Activated naive CD8-positive, alpha-beta T cell treated with anti-CD3 and anti-CD28 coated beads for 36 hours (primary cell): ENCODE data around the gene ACAN. TPM values are rescaled to one million over a fixed set of nuclear protein-coding genes. Genes with fewer than 3 reads are reported as not detected.

Experiments
- DNase-seq: peaks from one replicate; pipeline ENCODE4 v3.0.0; 2021
- H3K27ac Mint-ChIP-seq: one replicate; pipeline ENCODE4 v1.8.0; 2022; ENCODE audit warnings: mild to moderate bottlenecking, moderate library complexity, mixed read lengths
- H3K27me3 Mint-ChIP-seq: one replicate; pipeline ENCODE4 v1.8.0; 2022; ENCODE audit warnings: mild to moderate bottlenecking, mixed read lengths
- H3K36me3 Mint-ChIP-seq: one replicate; pipeline ENCODE4 v1.8.0; 2021; ENCODE audit warnings: mild to moderate bottlenecking, mixed read lengths
- H3K4me1 Mint-ChIP-seq: one replicate; pipeline ENCODE4 v1.8.0; 2021; ENCODE audit warnings: mixed read lengths
- H3K4me3 Mint-ChIP-seq: one replicate; pipeline ENCODE4 v1.8.0; 2022; ENCODE audit warnings: mild to moderate bottlenecking, moderate library complexity, mixed read lengths
- H3K9me3 Mint-ChIP-seq: one replicate; pipeline ENCODE4 v1.8.0; 2022; ENCODE audit warnings: mixed read lengths
- total RNA-seq, 2 experiments: library from RNA; stranded (reverse); gene quantifications; one replicate each; pipeline ENCODE4 v1.2.3, GENCODE V29; 2021

The ACAN gene
- total RNA-seq, 2 experiments from 2014 or later, result not detected

DNA sequence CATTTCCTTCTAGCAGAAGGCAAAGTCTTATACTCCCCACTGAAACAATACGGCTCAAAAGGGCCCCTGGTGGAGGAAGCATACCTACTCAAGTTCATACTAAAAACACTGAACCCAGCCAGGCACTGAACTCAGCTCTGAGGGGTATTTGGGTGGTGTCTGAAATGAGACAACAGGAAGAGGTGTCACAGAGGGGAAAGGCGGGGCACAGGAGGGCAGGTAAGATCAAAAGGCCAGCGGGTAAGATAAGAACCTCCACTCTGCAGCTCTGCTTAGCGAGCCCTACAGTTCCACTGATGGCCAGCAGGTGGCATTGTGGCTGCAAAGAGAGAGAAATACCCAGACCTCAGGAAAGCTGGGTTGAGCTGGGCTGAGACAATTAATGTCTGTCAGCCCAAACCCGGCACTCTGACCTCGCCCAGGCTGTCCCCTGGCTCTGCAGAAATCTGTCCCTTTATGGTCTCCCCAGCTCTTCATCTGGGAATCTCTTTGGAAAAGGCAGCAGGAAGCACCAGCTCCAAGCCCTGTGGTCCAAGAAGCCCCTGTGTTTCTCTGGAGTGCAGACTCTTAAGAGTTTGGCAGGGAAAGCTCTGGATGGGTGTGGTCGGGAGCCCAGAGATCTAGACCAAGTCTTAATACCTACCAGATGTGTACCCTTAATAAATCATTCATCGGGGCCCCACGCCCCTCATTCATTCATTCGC lies 101.5 kb downstream of the ACAN start:
- no peak overlapping the region for H3K4me3 Mint-ChIP-seq
- peaks cover 4% of the 10 kb centered on the region for H3K36me3 Mint-ChIP-seq
- DNase-seq, result peak; percentile 86
- H3K4me1 Mint-ChIP-seq, result peaks cover 26% of the 10 kb centered on the region
- no peaks in the 10 kb centered on the region for H3K27me3 Mint-ChIP-seq
- H3K9me3 Mint-ChIP-seq, result no peaks in the 10 kb centered on the region
- H3K27ac Mint-ChIP-seq, result peak overlapping the region; percentile 70

DNA sequence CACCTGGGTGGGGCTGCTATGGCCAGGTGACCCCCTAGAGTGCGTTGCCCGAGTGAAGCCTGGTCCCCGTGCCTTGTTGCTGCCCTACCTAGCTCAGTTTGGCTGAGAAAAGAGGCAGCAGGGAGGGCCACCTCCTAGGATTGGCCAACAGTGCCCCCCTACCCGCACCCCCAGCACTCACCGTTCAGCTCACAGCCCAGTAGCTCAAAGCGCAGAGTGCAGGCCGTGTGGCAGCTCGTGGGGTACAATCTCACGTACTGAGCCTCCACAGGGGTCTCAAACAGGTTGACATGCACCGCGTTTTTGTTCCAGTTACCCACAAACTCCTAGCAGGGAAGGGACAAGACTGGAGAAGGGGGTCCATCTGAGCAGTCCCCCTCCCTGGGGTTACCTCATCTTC lies 102.3 kb downstream of the ACAN start:
- H3K9me3 Mint-ChIP-seq, result no peaks in the 10 kb centered on the region
- H3K27ac Mint-ChIP-seq, result no peak overlapping the region
- H3K27me3 Mint-ChIP-seq, result no peaks in the 10 kb centered on the region
- DNase-seq, result no peak
- H3K4me3 Mint-ChIP-seq, result no peak overlapping the region
- peaks cover 3% of the 10 kb centered on the region for H3K36me3 Mint-ChIP-seq
- H3K4me1 Mint-ChIP-seq, result peaks cover 32% of the 10 kb centered on the region

DNA sequence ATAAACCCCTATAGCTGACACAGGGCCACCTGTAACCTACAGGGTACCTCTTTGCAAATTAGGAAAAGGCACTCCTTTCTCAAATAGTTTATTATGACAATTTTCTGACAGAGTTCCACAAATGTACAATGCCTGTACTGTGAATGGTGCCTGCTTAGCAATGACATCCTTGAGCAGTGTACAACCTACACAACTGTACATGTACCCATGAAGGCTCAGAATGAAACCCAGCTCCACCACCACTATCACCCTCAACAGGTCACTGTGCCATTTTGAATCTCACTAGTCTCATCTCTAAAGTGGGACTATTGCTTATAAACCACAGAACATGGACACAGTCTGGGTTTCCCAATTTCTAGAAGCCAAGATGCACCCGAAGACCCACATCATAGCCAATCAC lies 102.9 kb downstream of the ACAN start:
- no peaks in the 10 kb centered on the region for H3K27me3 Mint-ChIP-seq
- H3K4me3 Mint-ChIP-seq, result no peak overlapping the region
- H3K36me3 Mint-ChIP-seq, result peaks cover 2% of the 10 kb centered on the region
- no peaks in the 10 kb centered on the region for H3K9me3 Mint-ChIP-seq
- H3K4me1 Mint-ChIP-seq, result peaks cover 35% of the 10 kb centered on the region
- no peak for DNase-seq
- H3K27ac Mint-ChIP-seq, result no peak overlapping the region

DNA sequence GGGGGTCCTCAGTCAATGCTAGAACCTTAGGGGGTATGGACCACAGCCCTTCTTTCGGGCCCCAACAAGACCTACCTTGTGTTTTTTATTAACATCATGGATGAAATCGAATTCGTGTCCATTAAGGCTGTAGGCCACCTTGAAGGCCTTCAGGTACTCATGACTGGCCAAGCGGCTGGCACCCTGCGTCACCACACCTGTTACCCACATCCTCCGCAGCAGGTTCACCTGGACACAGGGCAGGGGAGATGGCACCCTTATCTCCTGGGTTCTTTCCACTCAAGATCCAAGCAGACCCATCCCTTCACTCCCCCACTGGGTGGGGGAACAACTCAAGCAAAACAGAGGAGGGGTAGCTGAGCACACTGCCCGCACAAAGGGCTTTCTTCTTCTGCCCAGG lies 103.3 kb downstream of the ACAN start:
- Mint-ChIP-seq H3K4me1 (peaks cover 38% of the 10 kb centered on the region), H3K36me3 (peaks cover 2% of the 10 kb centered on the region), H3K9me3 (no peaks in the 10 kb centered on the region), H3K27me3 (no peaks in the 10 kb centered on the region), H3K27ac (no peak overlapping the region), H3K4me3 (no peak overlapping the region)
- DNase-seq, result no peak

DNA sequence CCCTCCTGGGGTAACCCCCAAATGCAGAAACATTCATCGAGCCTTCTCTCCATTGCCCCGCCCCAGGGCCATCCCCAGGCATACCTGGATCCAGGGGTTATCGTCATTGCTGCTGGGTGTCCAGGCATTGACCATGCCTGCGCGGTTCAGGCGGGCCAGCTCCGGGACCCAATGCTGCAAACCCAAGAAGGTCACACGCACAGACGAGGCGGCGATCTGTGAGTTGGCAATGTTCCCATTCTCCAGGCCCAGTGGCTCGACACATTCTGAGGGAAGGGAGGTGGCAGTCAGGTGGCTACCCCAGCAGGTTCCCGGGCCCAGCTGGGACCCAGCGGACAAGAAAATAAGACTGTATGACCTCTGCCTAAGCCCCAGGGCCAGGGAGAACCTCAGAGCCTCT lies 103.9 kb downstream of the ACAN start:
- Mint-ChIP-seq H3K27ac (no peak overlapping the region), H3K9me3 (no peaks in the 10 kb centered on the region)

DNA sequence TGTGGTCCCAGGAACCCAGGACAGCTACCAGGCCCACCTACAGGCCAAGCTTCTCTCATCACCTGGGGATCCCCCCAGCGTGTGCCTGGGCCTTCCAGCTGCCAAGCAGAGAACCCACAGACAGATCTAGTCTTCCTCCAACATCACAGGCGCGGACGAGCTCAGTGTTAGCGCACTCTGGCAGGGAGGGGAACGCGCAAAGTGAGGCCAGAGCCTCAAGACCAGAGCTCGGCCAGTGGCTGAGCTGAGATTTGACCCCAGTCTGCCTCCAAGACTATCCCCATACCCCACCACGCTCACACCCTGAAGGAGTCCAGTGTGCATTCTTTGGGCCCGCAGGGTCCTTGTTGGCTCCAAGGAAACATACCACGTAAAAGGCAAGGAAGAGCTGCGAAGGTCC lies 104.9 kb downstream of the ACAN start:
- Mint-ChIP-seq H3K27ac (no peak overlapping the region), H3K4me1 (peaks cover 46% of the 10 kb centered on the region), H3K27me3 (no peaks in the 10 kb centered on the region), H3K36me3 (peaks cover 2% of the 10 kb centered on the region), H3K4me3 (no peak overlapping the region), H3K9me3 (no peaks in the 10 kb centered on the region)
- no peak for DNase-seq

More for the DNA sequence above, 103.9 kb downstream of the ACAN start:
- H3K4me1 Mint-ChIP-seq, result peaks cover 43% of the 10 kb centered on the region
- H3K4me3 Mint-ChIP-seq, result no peak overlapping the region
- H3K36me3 Mint-ChIP-seq, result peaks cover 2% of the 10 kb centered on the region
- no peak for DNase-seq
- no peaks in the 10 kb centered on the region for H3K27me3 Mint-ChIP-seq

DNA sequence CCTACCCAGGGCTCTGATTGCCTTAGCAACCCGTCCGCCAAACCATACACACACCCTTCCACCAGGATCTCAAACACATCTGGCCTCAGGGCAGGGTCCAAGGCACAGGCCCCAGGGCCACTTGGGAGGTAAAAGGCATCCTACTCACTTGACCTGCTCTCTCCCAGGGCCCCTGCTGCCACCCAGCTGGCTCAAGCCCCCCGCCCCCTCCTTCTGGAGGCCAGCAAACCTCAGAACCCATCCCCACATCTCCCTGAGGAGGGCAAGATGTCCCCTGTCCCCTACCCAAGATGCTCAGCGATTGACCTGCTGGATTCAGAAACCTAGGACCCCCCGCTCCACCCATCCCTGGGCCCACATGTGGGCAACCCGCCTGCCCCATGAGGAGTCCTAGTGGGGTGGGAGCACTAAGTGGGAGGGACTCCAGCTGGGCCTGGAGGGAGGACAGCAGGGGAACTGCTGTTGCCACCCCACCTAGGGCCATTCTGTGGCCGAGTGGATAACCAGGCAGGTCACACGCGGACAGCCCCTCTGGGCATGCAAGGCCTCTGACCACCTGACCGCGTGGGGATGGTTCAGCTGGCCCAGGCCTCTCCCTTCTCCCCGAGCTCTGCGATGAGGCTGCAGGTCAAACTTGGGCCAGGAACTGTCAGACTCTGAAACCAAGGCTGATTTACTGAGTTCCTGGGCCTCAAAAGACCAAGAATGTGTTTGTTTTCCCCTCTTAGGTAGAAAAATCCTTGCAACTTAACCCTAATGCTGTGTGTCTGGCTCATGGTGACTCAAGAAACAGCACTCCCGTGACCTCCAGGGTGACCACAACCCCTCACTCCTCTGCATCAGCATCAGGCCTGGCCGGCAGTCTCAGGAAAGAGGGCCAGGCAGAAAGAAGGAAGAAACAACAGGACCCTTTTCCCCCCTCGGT lies 105.7 kb downstream of the ACAN start:
- no peak overlapping the region for H3K27ac Mint-ChIP-seq
- H3K4me1 Mint-ChIP-seq, result peaks cover 46% of the 10 kb centered on the region
- H3K27me3 Mint-ChIP-seq, result no peaks in the 10 kb centered on the region
- H3K36me3 Mint-ChIP-seq, result peaks cover 2% of the 10 kb centered on the region
- no peak for DNase-seq
- no peak overlapping the region for H3K4me3 Mint-ChIP-seq
- no peaks in the 10 kb centered on the region for H3K9me3 Mint-ChIP-seq

DNA sequence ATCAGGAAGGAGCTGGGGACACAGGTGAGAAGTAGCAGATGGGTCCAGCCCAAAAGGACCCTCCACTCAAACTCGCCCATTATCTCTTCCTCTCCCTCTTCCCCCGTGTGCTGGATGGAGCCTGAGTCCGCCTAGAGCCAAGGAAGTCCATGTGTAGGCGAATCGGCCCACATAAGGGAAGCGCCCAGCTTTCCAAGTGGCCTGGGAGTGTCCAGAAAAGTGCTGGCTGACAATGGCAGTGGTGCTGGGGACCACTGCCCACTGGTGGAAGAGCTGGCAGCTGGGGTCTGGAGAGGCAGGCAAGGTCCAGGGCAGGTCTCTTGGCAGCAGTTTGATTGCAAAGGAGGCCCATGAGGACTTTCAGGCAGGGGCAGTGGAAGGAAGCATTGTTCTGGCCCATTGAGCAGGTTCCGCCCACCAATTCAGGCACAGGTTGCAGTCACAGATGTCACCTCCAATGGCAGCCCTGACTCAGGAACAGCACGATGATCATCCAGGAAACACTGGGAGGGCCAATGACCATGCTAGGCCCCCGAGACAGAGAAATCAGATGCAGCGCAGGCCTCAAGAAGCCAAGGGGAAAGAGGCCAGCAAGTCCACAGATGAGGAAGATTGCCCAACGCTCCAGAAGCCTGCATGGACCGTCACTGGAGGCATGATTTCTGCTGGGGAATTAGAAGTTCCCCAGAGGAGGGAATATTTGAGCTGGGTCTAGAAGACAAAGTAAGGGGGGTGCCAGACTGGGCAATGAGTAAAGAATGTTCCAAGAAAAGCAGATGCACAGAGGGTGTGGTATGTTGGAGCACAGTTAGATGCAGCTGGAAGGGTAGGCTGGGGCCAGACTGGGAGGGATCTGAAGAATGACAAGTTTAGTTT lies 107.0 kb downstream of the ACAN start:
- no peak overlapping the region for H3K4me3 Mint-ChIP-seq

DNA sequence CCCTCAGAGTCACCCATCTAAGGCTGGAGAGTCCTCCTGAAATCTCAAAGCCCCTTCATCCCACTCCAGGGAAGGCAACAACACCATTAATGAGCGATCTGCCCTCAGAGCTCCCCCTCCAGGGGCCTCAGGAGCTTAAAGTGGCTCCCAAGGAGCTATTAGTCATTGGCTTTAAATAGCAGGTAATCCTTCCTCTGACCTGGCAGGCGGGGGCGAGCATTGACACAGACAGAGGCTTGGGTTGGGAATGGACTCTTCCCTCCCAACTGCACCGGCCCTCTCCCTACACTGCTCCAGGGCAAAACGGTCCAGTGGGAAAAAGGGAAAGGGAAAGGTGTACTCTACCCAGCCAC lies 108.5 kb downstream of the ACAN start:
- Mint-ChIP-seq H3K4me3 (peak overlapping the region; percentile 88), H3K9me3 (no peaks in the 10 kb centered on the region), H3K36me3 (peaks cover 2% of the 10 kb centered on the region), H3K27ac (no peak overlapping the region), H3K27me3 (no peaks in the 10 kb centered on the region), H3K4me1 (peaks cover 31% of the 10 kb centered on the region)
- no peak for DNase-seq

More for the DNA sequence above, 107.0 kb downstream of the ACAN start:
- Mint-ChIP-seq H3K36me3 (peaks cover 2% of the 10 kb centered on the region), H3K4me1 (peaks cover 35% of the 10 kb centered on the region), H3K27ac (no peak overlapping the region), H3K27me3 (no peaks in the 10 kb centered on the region), H3K9me3 (no peaks in the 10 kb centered on the region)
- no peak for DNase-seq

DNA sequence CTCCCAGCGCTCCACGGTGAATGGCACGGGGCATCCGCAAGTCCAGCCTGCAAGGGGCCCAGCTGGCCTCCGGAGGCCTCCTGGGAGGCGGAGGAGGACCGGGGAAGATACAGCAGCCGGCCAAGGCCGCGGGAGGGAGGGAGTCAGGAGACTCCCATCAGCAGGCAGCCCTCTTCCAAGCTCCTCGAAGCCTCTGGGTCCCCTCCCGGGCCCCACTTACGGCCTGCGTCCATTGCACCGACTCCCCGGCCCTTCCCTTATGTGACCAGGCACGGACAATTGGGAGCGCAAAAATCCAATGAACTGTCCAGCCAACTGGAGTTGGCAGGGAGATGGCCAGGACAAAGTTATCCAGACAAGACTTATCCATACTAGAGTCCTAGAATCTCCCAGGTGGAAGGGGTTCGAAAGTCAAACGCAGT lies 109.3 kb downstream of the ACAN start:
- H3K27ac Mint-ChIP-seq, result no peak overlapping the region
- no peak for DNase-seq
- H3K4me1 Mint-ChIP-seq, result peaks cover 31% of the 10 kb centered on the region
- no peaks in the 10 kb centered on the region for H3K9me3 Mint-ChIP-seq
- H3K27me3 Mint-ChIP-seq, result peaks cover 1% of the 10 kb centered on the region
- peak overlapping the region; percentile 88 for H3K4me3 Mint-ChIP-seq
- peaks cover 2% of the 10 kb centered on the region for H3K36me3 Mint-ChIP-seq

DNA sequence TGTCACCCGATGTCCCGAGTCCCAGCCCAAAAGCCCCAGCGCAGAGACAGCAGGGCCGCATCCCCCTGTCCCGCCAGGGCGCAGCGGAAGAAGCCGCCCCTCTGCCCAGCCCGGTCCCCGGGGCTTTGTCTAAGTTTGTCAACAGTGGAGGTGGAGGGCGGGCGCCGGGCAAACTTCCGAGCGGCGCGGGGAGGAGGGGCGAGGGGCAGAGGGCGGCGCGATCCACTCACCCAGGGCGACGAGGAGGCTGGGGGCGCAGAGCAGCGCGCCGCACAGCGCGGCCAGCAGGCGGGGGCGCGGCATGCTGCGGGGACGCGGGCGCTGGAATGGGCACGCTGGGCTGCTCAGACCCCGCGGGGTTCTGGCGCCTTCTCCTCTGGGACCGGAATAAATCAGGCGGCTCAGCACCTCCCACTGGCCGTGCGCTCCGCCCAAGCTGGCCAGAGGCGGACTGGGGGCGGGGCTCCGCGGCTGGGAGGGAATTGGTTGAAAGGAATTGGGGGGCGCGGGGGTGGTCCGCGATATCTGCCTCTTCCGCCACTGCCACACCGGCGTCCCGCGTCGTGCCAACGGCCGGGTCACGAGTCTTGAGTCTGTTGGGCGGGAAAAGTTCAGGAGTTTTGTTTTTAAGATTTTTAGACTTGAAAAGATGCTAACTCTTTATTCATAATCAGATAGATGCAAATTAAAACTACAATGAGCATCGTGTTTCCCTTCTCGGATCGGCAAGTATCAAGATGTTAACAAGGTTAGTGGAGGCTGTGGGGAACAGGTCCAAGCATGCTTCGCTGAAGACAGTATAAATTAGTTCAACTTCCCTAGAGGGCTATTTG lies 110.0 kb downstream of the ACAN start, which contains the start of gene MFGE8:
TSS of gene MFGE8 (minus strand) at position 363 of the 833 bp plus-strand sequence. CDS start at position 303, 60 bp downstream.
- peak within 1 kb of the TSS; percentile 88 for H3K4me3 Mint-ChIP-seq
- H3K9me3 Mint-ChIP-seq, result no peaks in the 10 kb centered on the region
- peaks cover 2% of the 10 kb centered on the region for H3K36me3 Mint-ChIP-seq
- peak; percentile 83 for DNase-seq
- H3K27me3 Mint-ChIP-seq, result peaks cover 5% of the 10 kb centered on the region
- H3K27ac Mint-ChIP-seq, result peak within 1 kb of the TSS; percentile 90
- peaks cover 26% of the 10 kb centered on the region for H3K4me1 Mint-ChIP-seq

DNA sequence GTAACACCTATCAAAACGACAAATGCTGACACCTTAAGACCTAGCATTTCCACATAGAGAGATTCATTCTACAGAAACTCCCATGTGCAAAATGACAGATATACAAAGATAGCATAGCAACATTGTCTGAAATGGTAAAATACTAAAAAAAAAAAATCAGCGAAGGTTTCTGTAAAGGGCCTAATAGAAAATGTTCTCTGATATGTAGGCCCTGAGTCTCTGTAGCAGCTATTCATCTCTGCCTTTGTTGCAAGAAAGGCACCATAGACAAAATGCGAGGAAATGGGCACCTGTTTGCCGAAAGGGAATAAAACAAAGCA lies 110.6 kb downstream of the ACAN start:
- peaks cover 5% of the 10 kb centered on the region for H3K27me3 Mint-ChIP-seq
- peaks cover 28% of the 10 kb centered on the region for H3K4me1 Mint-ChIP-seq
- peak overlapping the region; percentile 88 for H3K4me3 Mint-ChIP-seq
- peak overlapping the region; percentile 90 for H3K27ac Mint-ChIP-seq
- no peak for DNase-seq
- no peaks in the 10 kb centered on the region for H3K9me3 Mint-ChIP-seq
- peaks cover 2% of the 10 kb centered on the region for H3K36me3 Mint-ChIP-seq

DNA sequence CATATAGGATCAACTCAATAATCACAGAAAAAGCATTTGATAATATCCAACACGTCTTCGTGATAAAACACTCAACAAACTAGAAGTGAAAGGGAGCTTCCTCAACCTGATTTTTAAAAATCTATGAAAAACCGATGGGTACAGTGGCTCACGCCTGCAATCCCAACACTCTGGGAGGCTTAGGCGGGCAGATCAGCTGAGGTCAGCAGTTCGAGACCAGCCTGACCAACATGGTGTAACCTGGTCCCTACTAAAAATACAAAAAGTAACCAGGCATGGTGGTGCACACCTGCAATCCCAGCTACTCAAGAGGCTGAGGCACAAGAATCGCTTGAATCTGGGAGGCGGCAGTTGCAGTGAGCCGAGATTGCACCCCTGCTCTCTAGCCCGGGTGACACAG lies 112.1 kb downstream of the ACAN start:
- H3K9me3 Mint-ChIP-seq, result no peaks in the 10 kb centered on the region
- H3K4me3 Mint-ChIP-seq, result no peak overlapping the region
- DNase-seq, result no peak

DNA sequence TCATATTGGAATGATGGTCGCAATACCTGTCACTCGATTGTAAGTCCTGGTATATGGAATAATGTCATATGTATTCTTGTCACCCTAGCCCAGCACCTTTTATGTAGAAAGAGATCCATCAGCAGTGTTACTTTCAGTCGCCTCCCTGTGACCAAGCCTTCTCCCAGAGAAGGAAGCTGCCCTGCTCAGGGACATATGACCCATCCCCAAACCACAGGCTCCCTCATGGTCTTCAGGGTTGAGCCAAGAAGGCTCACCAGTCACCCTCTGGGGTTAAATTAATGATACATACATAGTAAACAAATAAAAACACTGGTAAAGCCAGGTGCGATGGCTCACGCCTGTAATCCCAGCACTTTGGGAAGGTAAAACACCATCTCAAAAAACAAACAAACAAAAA lies 114.5 kb downstream of the ACAN start:
- Mint-ChIP-seq H3K4me1 (peaks cover 17% of the 10 kb centered on the region), H3K9me3 (no peaks in the 10 kb centered on the region), H3K27me3 (peaks cover 16% of the 10 kb centered on the region), H3K4me3 (no peak overlapping the region), H3K36me3 (no peaks in the 10 kb centered on the region), H3K27ac (no peak overlapping the region)
- DNase-seq, result no peak

More for the DNA sequence above, 112.1 kb downstream of the ACAN start:
- peaks cover 13% of the 10 kb centered on the region for H3K27me3 Mint-ChIP-seq
- no peak overlapping the region for H3K27ac Mint-ChIP-seq
- H3K4me1 Mint-ChIP-seq, result peaks cover 29% of the 10 kb centered on the region
- H3K36me3 Mint-ChIP-seq, result peaks cover 2% of the 10 kb centered on the region
